ENCODE data around the gene POMP.

DNA sequence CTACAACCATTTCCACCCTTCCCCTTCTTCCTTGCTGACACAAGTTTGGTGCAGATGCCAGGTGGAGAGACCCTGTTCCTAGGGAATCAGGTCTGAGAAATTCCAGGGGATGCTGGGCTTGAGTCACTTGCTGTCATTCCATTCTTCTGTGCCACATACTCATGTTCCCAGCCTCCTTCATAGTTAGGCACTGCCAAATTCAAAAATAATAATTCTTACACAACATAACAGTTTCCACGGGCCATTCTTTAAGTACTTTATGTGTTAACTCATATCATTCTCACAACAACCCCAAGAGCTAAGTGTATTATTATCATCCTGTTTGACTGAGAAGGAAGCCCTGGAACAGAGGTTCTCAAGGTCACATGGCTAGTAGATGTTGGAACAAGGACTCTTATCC, 27.1 kb upstream of the POMP start:
- TF ChIP-seq, protein P1, sequence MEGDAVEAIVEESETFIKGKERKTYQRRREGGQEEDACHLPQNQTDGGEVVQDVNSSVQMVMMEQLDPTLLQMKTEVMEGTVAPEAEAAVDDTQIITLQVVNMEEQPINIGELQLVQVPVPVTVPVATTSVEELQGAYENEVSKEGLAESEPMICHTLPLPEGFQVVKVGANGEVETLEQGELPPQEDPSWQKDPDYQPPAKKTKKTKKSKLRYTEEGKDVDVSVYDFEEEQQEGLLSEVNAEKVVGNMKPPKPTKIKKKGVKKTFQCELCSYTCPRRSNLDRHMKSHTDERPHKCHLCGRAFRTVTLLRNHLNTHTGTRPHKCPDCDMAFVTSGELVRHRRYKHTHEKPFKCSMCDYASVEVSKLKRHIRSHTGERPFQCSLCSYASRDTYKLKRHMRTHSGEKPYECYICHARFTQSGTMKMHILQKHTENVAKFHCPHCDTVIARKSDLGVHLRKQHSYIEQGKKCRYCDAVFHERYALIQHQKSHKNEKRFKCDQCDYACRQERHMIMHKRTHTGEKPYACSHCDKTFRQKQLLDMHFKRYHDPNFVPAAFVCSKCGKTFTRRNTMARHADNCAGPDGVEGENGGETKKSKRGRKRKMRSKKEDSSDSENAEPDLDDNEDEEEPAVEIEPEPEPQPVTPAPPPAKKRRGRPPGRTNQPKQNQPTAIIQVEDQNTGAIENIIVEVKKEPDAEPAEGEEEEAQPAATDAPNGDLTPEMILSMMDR (IDR thresholded peaks at IDR 0.05) = no peak
- TF ChIP-seq POLR2A (IDR thresholded peaks at IDR 0.05) = no peak

All from adrenal gland (tissue), 5 donors.